DOHH2 (cell line): ENCODE results near the gene COA6.

Experiments
- H3F3A ChIP-seq: fragments of 200-600 bp; sonication (generic), shearing (Covaris generic); 2 replicates; pipeline ENCODE4 v1.6.0; 2016; ENCODE audit warnings: antibody characterized with exemption, mild to moderate bottlenecking; ENCODE audit not compliant: control insufficient read depth, insufficient read depth
- H3K27ac ChIP-seq: fragments of 200-600 bp; sonication (generic); 2 replicates; pipeline ENCODE4 v1.5.1; 2014; ENCODE audit warnings: low read depth, mild to moderate bottlenecking, low read length, moderate library complexity
- H3K27me3 ChIP-seq: fragments of 200-600 bp; sonication (generic); 2 replicates; pipeline ENCODE4 v1.6.1; 2014; ENCODE audit warnings: mild to moderate bottlenecking, low read length, mixed read lengths; ENCODE audit not compliant: control insufficient read depth
- H3K36me3 ChIP-seq: fragments of 200-600 bp; sonication (generic); 2 replicates; pipeline ENCODE4 v1.6.1; 2014; ENCODE audit warnings: mild to moderate bottlenecking, low read length, moderate library complexity, mixed read lengths; ENCODE audit not compliant: control insufficient read depth
- H3K4me1 ChIP-seq: fragments of 200-600 bp; sonication (generic); 2 replicates; pipeline ENCODE4 v1.6.1; 2014; ENCODE audit warnings: mild to moderate bottlenecking, low read length, mixed read lengths; ENCODE audit not compliant: control insufficient read depth
- H3K4me2 ChIP-seq: fragments of 200-600 bp; sonication (generic); 2 replicates; pipeline ENCODE4 v1.6.0; 2014; ENCODE audit warnings: mild to moderate bottlenecking, low read length, moderate library complexity
- H3K4me3 ChIP-seq: fragments of 200-600 bp; sonication (generic); 2 replicates; pipeline ENCODE4 v1.5.1; 2014; ENCODE audit warnings: mild to moderate bottlenecking, low read length, mixed read lengths
- H3K79me2 ChIP-seq: fragments of 200-600 bp; sonication (generic); 2 replicates; pipeline ENCODE4 v1.6.1; 2014; ENCODE audit warnings: mild to moderate bottlenecking, low read length, mixed read lengths; ENCODE audit not compliant: control insufficient read depth
- H3K9me2 ChIP-seq: fragments of 200-600 bp; sonication (generic); replicated peaks from 2 replicates; pipeline ENCODE4 v1.6.1; 2014; ENCODE audit warnings: mild to moderate bottlenecking, low read length, mixed read lengths; ENCODE audit not compliant: control insufficient read depth
- H3K9me3 ChIP-seq: fragments of 200-600 bp; sonication (generic); 2 replicates; pipeline ENCODE4 v1.6.1; 2014; ENCODE audit warnings: antibody characterized with exemption, low read length, mixed read lengths; ENCODE audit not compliant: control insufficient read depth, insufficient read depth
- H4K20me1 ChIP-seq: fragments of 200-600 bp; sonication (generic); 2 replicates; pipeline ENCODE4 v1.6.0; 2014; ENCODE audit warnings: low read depth, mild to moderate bottlenecking, antibody characterized with exemption, low read length, moderate library complexity; ENCODE audit not compliant: control insufficient read depth, insufficient read depth
- EZH2phosphoT487 ChIP-seq: fragments of 200-600 bp; sonication (generic); IDR thresholded peaks from 2 replicates; pipeline ENCODE4 v1.6.1; 2017; ENCODE audit warnings: borderline replicate concordance, mild to moderate bottlenecking, antibody characterized with exemption, low read length, moderate library complexity, mixed read lengths
- TF ChIP-seq, protein P1 (sequence below): fragments of 200-600 bp; sonication (generic); IDR thresholded peaks from one replicate; pipeline ENCODE4 v1.5.1; 2014; ENCODE audit warnings: antibody characterized with exemption, mild to moderate bottlenecking, low read depth, low read length; ENCODE audit not compliant: poor library complexity, severe bottlenecking

Gene COA6

DNA sequence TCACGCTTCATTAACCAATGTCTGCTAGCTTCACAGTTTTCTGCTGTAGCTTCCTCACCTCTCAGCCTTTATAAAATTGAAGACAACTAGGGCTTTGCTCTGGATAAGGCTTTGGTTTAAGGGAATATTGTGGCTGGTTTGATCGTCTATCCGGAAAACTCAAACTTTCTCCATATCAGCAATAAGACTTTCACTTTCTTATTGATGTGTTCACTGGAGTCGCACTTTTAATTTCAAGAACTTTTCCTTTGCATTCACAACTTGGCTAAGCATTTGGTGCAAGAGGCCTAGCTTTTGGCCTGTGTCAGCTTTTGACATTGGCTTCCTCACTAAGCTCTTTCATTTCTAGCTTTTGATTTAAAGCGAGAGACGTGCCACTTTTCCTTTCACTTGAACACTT lies 12.9 kb downstream of the COA6 start:
- no peaks in the 10 kb centered on the region for H3K27me3 ChIP-seq
- H3F3A ChIP-seq, result peaks cover 3% of the 10 kb centered on the region
- TF ChIP-seq, protein P1, sequence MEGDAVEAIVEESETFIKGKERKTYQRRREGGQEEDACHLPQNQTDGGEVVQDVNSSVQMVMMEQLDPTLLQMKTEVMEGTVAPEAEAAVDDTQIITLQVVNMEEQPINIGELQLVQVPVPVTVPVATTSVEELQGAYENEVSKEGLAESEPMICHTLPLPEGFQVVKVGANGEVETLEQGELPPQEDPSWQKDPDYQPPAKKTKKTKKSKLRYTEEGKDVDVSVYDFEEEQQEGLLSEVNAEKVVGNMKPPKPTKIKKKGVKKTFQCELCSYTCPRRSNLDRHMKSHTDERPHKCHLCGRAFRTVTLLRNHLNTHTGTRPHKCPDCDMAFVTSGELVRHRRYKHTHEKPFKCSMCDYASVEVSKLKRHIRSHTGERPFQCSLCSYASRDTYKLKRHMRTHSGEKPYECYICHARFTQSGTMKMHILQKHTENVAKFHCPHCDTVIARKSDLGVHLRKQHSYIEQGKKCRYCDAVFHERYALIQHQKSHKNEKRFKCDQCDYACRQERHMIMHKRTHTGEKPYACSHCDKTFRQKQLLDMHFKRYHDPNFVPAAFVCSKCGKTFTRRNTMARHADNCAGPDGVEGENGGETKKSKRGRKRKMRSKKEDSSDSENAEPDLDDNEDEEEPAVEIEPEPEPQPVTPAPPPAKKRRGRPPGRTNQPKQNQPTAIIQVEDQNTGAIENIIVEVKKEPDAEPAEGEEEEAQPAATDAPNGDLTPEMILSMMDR, result no peak
- TF ChIP-seq EZH2phosphoT487, result no peak
- no peak overlapping the region for H3K4me3 ChIP-seq
- peaks cover 20% of the 10 kb centered on the region for H3K36me3 ChIP-seq
- peaks cover 2% of the 10 kb centered on the region for H3K79me2 ChIP-seq
- no peak overlapping the region for H3K27ac ChIP-seq
- no peak overlapping the region for H3K4me2 ChIP-seq
- H3K9me2 ChIP-seq, result no peaks in the 10 kb centered on the region
- H3K4me1 ChIP-seq, result no peaks in the 10 kb centered on the region
- no peaks in the 10 kb centered on the region for H4K20me1 ChIP-seq
- H3K9me3 ChIP-seq, result no peaks in the 10 kb centered on the region

GRCh38 chr1:234388094-234388493 lies 14.8 kb downstream of the COA6 start:
- no peaks in the 10 kb centered on the region for H4K20me1 ChIP-seq
- no peaks in the 10 kb centered on the region for H3K4me1 ChIP-seq
- H3K27ac ChIP-seq, result no peak overlapping the region
- H3K36me3 ChIP-seq, result peaks cover 25% of the 10 kb centered on the region
- no peaks in the 10 kb centered on the region for H3K9me2 ChIP-seq
- peaks cover 3% of the 10 kb centered on the region for H3F3A ChIP-seq
- no peaks in the 10 kb centered on the region for H3K79me2 ChIP-seq
- no peak overlapping the region for H3K4me3 ChIP-seq
- no peak for TF ChIP-seq EZH2phosphoT487
- TF ChIP-seq, protein P1, result no peak
- no peak overlapping the region for H3K4me2 ChIP-seq
- no peaks in the 10 kb centered on the region for H3K27me3 ChIP-seq
- no peaks in the 10 kb centered on the region for H3K9me3 ChIP-seq

DNA sequence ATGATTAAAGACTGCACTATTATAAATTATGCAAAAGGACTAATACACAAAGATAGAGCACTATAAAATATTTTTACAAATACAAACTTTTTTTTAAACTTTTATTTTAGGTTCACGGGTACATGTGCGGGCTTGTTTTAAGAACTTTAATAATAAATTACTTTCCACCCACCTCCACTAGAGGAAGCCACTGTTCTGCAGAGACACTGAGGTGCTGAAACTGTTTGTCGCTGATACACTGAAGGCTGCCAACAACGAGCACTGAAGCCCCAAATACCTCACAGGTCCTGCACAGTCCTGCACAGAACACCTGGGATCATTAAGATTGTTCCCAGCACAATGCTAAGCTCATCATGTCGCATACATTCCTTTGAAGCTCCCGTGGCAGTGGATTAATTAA lies 19.9 kb downstream of the COA6 start:
- no peak overlapping the region for H3K4me3 ChIP-seq
- TF ChIP-seq, protein P1, result no peak
- TF ChIP-seq EZH2phosphoT487, result no peak
- no peaks in the 10 kb centered on the region for H3K9me2 ChIP-seq
- H3K27ac ChIP-seq, result no peak overlapping the region
- peaks cover under 1% of the 10 kb centered on the region; the same call in 1 of the 2 replicates for H3K4me1 ChIP-seq
- no peaks in the 10 kb centered on the region for H3K9me3 ChIP-seq
- H3K36me3 ChIP-seq, result peaks cover 17% of the 10 kb centered on the region
- no peak overlapping the region for H3K4me2 ChIP-seq
- no peaks in the 10 kb centered on the region for H3K79me2 ChIP-seq
- H3K27me3 ChIP-seq, result no peaks in the 10 kb centered on the region
- no peaks in the 10 kb centered on the region for H3F3A ChIP-seq
- no peaks in the 10 kb centered on the region for H4K20me1 ChIP-seq
